ENCODE results near the gene FANCI.
A peak's percentile ranks its signal among the peaks of the same experiment; 100 is the strongest.

DNA sequence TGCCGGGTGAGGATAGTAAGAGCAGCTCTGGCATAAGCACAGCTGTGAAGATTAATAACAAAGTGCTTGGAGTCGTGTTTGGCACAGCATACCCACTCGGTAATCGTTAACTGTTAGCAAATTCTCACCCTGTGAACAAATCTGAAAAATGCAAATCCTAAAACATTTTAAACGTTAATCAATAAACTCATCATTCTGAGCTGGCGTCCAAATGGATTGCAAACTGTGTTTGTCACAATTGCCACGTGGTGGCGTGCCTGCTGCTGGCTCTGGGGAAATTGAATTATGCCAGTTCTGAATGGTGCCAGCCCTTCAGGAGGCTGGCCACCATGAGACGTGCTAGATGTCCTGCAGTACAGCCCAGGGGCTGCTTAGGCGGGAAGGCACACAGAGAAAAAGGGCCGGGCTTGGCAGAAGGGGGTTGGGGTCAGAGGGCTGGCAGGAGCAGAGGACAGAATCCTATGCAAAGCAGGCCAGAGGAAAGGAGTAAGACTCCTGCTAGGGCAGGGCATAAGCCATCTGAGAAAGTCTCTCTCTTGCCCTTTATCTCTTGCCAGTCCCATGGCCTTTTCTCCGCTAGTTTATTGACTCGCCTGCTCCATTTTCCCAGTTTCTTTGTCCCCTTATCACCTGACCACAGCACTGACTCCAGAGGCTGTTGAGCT is 113.0 kb downstream of the FANCI start:
- TF ChIP-seq POLR2A (IDR thresholded peaks at IDR 0.05; ENCODE audit: borderline replicate concordance, extremely low read depth, insufficient read depth, insufficient read length) (no peak), RAD21 (IDR thresholded peaks at IDR 0.05; ENCODE audit: low read depth) (peak; percentile 59), JUND (IDR thresholded peaks at IDR 0.05) (no peak), POLR2AphosphoS5 (IDR thresholded peaks at IDR 0.05; ENCODE audit: low read depth, low read length) (no peak), SRF (IDR thresholded peaks at IDR 0.05; ENCODE audit: low read depth) (no peak)
- TF ChIP-seq, protein P1, sequence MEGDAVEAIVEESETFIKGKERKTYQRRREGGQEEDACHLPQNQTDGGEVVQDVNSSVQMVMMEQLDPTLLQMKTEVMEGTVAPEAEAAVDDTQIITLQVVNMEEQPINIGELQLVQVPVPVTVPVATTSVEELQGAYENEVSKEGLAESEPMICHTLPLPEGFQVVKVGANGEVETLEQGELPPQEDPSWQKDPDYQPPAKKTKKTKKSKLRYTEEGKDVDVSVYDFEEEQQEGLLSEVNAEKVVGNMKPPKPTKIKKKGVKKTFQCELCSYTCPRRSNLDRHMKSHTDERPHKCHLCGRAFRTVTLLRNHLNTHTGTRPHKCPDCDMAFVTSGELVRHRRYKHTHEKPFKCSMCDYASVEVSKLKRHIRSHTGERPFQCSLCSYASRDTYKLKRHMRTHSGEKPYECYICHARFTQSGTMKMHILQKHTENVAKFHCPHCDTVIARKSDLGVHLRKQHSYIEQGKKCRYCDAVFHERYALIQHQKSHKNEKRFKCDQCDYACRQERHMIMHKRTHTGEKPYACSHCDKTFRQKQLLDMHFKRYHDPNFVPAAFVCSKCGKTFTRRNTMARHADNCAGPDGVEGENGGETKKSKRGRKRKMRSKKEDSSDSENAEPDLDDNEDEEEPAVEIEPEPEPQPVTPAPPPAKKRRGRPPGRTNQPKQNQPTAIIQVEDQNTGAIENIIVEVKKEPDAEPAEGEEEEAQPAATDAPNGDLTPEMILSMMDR (IDR thresholded peaks at IDR 0.05 in 2 of 3, conservative IDR thresholded peaks at IDR 0.05 in 1 of 3; ENCODE audit: borderline replicate concordance in 1 of 3, insufficient read depth in 1 of 3, low read depth in 2 of 3, low read length in 2 of 3), result peak; percentile 65 to 77 (median 73)
